Measurements from ENCODE around the gene MYO3B.

DNA sequence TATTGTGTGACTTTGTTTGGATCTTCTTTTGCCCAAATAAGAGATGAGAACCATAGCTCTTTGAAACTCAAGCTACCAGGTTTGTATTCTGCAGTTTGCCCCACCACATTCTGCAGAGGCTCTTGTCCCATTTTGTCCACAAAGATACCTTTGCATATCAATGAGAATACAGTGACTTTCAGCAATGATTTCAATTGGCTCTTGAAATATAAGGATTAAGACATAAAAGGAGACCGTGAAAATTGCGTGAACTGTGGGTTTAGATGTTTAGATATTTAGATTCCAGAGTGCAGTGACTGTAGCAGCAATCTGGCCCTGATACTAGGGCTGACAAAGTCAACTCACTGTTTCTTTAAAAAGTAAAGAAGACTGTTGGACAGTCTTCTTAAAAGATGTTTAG lies 390.6 kb downstream of the MYO3B start:
- TF ChIP-seq CTCF (conservative IDR thresholded peaks at IDR 0.05; ENCODE audit: low read depth, low read length) (no peak), EZH2 (IDR thresholded peaks at IDR 0.05; ENCODE audit: borderline replicate concordance, low read depth, low read length, poor library complexity, severe bottlenecking) (no peak)
